Liver (tissue), 9 donors: Measurements from ENCODE around the gene C14orf119. TPM values are rescaled to one million over a fixed set of nuclear protein-coding genes. Genes with fewer than 3 reads are reported as not detected.

Experiments used
- DNase-seq: peaks from one replicate; pipeline ENCODE4 v3.0.0-alpha.2; 2017; ENCODE audit warnings: low spot score
- H3K27ac ChIP-seq, 2 donors: one replicate each; pipeline ENCODE4 v1.7.0; 2013; ENCODE audit warnings: inconsistent platforms in 2 of 2, low read length in 2 of 2, control low read depth in 1 of 2, low read depth in 1 of 2, mild to moderate bottlenecking in 1 of 2
- H3K27me3 ChIP-seq, 4 donors: one replicate each; pipeline versions ENCODE4 v1.6.1 to v1.7.0; 2013; ENCODE audit warnings: low read length in 3 of 4, inconsistent platforms in 1 of 4, mild to moderate bottlenecking in 1 of 4, moderate library complexity in 1 of 4; ENCODE audit not compliant: control insufficient read depth in 4 of 4, insufficient read depth in 4 of 4
- H3K36me3 ChIP-seq, 4 donors: one replicate each; pipeline versions ENCODE4 v1.6.1 to v1.7.0; 2013; ENCODE audit warnings: low read length in 3 of 4, mild to moderate bottlenecking in 3 of 4, low read depth in 1 of 4, moderate library complexity in 1 of 4; ENCODE audit not compliant: control insufficient read depth in 4 of 4, insufficient read depth in 3 of 4
- H3K4me1 ChIP-seq, 4 donors: one replicate each; pipeline versions ENCODE4 v1.6.1 to v1.7.0; 2013; ENCODE audit warnings: low read length in 3 of 4, mild to moderate bottlenecking in 3 of 4, moderate library complexity in 1 of 4; ENCODE audit not compliant: control insufficient read depth in 4 of 4, insufficient read depth in 4 of 4
- H3K4me3 ChIP-seq, 3 donors: one replicate each; pipeline versions ENCODE4 v1.6.1 to v1.7.0; 2013; ENCODE audit warnings: low read length in 3 of 3, control low read depth in 1 of 3, low read depth in 1 of 3, mild to moderate bottlenecking in 1 of 3
- H3K9ac ChIP-seq, 2 donors: one replicate each; pipeline ENCODE4 v1.7.0; 2013; ENCODE audit warnings: low read length in 2 of 2, mild to moderate bottlenecking in 2 of 2, moderate library complexity in 2 of 2, control low read depth in 1 of 2, low read depth in 1 of 2
- H3K9me3 ChIP-seq, 4 donors: one replicate each; pipeline versions ENCODE4 v1.6.1 to v1.7.0; 2013; ENCODE audit warnings: low read length in 3 of 4; ENCODE audit not compliant: control insufficient read depth in 4 of 4
- FOXA1 ChIP-seq: IDR thresholded peaks from 2 replicates; pipeline ENCODE4 v1.6.1; 2016; ENCODE audit warnings: antibody characterized with exemption
- FOXA2 ChIP-seq: IDR thresholded peaks from 2 replicates; pipeline ENCODE4 v1.6.1; 2016; ENCODE audit warnings: antibody characterized with exemption
- HNF4A ChIP-seq, 2 donors: conservative IDR thresholded peaks; 2 replicates each; pipeline ENCODE4 v1.6.1; 2016; ENCODE audit warnings: antibody characterized with exemption in 2 of 2, mild to moderate bottlenecking in 2 of 2
- HNF4G ChIP-seq: IDR thresholded peaks from 2 replicates; pipeline ENCODE4 v1.6.1; 2016; ENCODE audit warnings: antibody characterized with exemption
- JUND ChIP-seq, 2 donors: IDR thresholded peaks; 2 replicates each; pipeline ENCODE4 v1.6.1; 2016; ENCODE audit warnings: antibody characterized with exemption in 2 of 2
- RAD21 ChIP-seq, 2 donors: IDR thresholded peaks; 2 replicates each; pipeline ENCODE4 v1.6.1; 2016; ENCODE audit warnings: antibody characterized with exemption in 2 of 2, mild to moderate bottlenecking in 2 of 2
- REST ChIP-seq: IDR thresholded peaks from 2 replicates; pipeline ENCODE4 v1.6.1; 2016; ENCODE audit warnings: antibody characterized with exemption, mild to moderate bottlenecking
- RXRA ChIP-seq, 2 donors: IDR thresholded peaks; 2 replicates each; pipeline ENCODE4 v1.6.1; 2017 to 2018; ENCODE audit warnings: antibody characterized with exemption in 2 of 2, mild to moderate bottlenecking in 1 of 2
- TAF1 ChIP-seq: conservative IDR thresholded peaks from 2 replicates; pipeline ENCODE4 v1.6.1; 2016; ENCODE audit warnings: antibody characterized with exemption, mild to moderate bottlenecking
- YY1 ChIP-seq: IDR thresholded peaks from 2 replicates; pipeline ENCODE4 v1.6.1; 2016; ENCODE audit warnings: antibody characterized with exemption, mild to moderate bottlenecking
- ZBTB33 ChIP-seq: IDR thresholded peaks from 2 replicates; pipeline ENCODE4 v1.6.1; 2016; ENCODE audit warnings: antibody characterized with exemption
- WGBS: extraction: QIAGEN DNeasy Blood & Tissue Kit; methylation state at CpG from one replicate; pipeline ENCODE4 v1.1.7; 2013; 5-methylcytosine and 5-hydroxymethylcytosine counted together
- polyA plus RNA-seq, 2 donors: library from polyadenylated mRNA; stranded (reverse) in 1 of 2; unstranded in 1 of 2; fragments of 200-250 nt in 1 of 2; fragments of >200 nt in 1 of 2; fragmentation: Nextera tagmentation in 1 of 2; extraction: Ambion mirVana in 1 of 2; gene quantifications; one replicate each; pipeline versions ENCODE4 v1.2.1 to v1.2.3, GENCODE V29; 2013 to 2015
- total RNA-seq, 2 donors: library from RNA; depleted of rRNA; stranded (reverse); fragments of >200 nt; gene quantifications; one replicate each; pipeline ENCODE4 v1.2.3, GENCODE V29; 2014
- TF ChIP-seq, protein P1 (sequence below): IDR thresholded peaks from 2 replicates; pipeline ENCODE4 v1.6.1; 2016; ENCODE audit warnings: antibody characterized with exemption
- donor health status: healthy.
- donor health status: healthy.
- donor health status: healthy.
- donor health status: healthy.
- donor health status: healthy.

C14orf119 gene
- total and polyA plus RNA-seq, 4 donors: 9.0 to 27.1 (median 17.7) TPM

GRCh38 chr14:23089498-23090253 lies 5.6 kb upstream of the C14orf119 start:
- Histone ChIP-seq H3K9me3 (no peaks in the 10 kb centered on the region), H3K36me3 (peaks cover 17 to 56% (median 44%) of the 10 kb centered on the region in 4 donors)

DNA sequence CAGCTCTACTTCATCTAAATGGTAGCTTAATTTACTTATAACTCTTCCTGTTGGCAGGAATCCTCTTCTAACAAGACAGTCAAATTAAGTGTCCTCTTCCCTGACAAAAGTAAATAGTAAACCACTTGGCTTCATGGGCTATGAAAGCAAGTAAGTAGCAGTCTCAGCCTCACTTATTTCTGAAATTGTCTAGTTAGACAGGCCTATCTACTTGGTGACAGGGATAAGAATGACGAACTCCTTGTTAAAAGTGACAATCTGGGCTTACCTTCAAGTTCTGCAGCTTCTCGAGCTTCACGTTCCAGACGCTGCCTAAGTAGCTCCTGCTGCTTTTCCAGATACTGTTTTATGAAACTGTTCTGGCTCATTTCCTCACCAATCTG lies 5.1 kb upstream of the C14orf119 start:
- DNase-seq: no peak
- H3K27ac ChIP-seq: no peak overlapping the region
- H3K9me3 ChIP-seq: no peaks in the 10 kb centered on the region
- WGBS: 85% methylated on average over 4 of the region's 4 CpGs
- TF ChIP-seq HNF4G (no peak), ZBTB33 (no peak), RXRA (IDR thresholded peaks at IDR 0.05) (no peak), RAD21 (IDR thresholded peaks at IDR 0.05) (no peak), JUND (IDR thresholded peaks at IDR 0.05) (no peak), REST (no peak)
- TF ChIP-seq, protein P1, sequence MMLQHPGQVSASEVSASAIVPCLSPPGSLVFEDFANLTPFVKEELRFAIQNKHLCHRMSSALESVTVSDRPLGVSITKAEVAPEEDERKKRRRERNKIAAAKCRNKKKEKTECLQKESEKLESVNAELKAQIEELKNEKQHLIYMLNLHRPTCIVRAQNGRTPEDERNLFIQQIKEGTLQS: no peak
- no peak overlapping the region for H3K9ac ChIP-seq
- H3K4me1 ChIP-seq: peaks cover 0 to 14% (median 8%) of the 10 kb centered on the region in 4 donors
- H3K4me3 ChIP-seq: no peak overlapping the region
- H3K36me3 ChIP-seq: peaks cover 14 to 54% (median 41%) of the 10 kb centered on the region in 4 donors
- H3K27me3 ChIP-seq: no peaks in the 10 kb centered on the region

More at GRCh38 chr14:23089498-23090253, 5.6 kb upstream of the C14orf119 start:
- H3K27me3 ChIP-seq: no peaks in the 10 kb centered on the region
- TF ChIP-seq ZBTB33 (no peak), FOXA2 (no peak), YY1 (no peak), FOXA1 (no peak), JUND (IDR thresholded peaks at IDR 0.05) (no peak), TAF1 (no peak), HNF4A (conservative IDR thresholded peaks at IDR 0.05) (no peak)
- TF ChIP-seq, protein P1: no peak
- no peak overlapping the region for H3K4me3 ChIP-seq
- H3K9ac ChIP-seq: no peak overlapping the region
- WGBS: 91% methylated on average over 12 of the region's 12 CpGs
- no peak for DNase-seq
- H3K4me1 ChIP-seq: peaks cover 0 to 14% (median 8%) of the 10 kb centered on the region in 4 donors
- no peak overlapping the region for H3K27ac ChIP-seq
